Loucy (cell line): ENCODE measurements around the gene MAML2.

Experiments
- H2AFZ ChIP-seq: fragments of 200-600 bp; sonication (generic); 2 replicates; pipeline ENCODE4 v1.6.0; 2016; ENCODE audit warnings: antibody characterized with exemption, mild to moderate bottlenecking, low read length, moderate library complexity
- H3F3A ChIP-seq: fragments of 200-600 bp; 2 replicates; pipeline ENCODE4 v1.6.0; 2016; ENCODE audit warnings: antibody characterized with exemption, low read depth, mild to moderate bottlenecking
- H3K27me3 ChIP-seq: fragments of 200-600 bp; sonication (generic); 2 replicates; pipeline ENCODE4 v1.6.1; 2014; ENCODE audit warnings: low read length, mild to moderate bottlenecking; ENCODE audit not compliant: insufficient read depth, poor library complexity, severe bottlenecking
- H3K36me3 ChIP-seq: fragments of 200-600 bp; sonication (generic); 2 replicates; pipeline ENCODE4 v1.6.1; 2016; ENCODE audit warnings: low read length; ENCODE audit not compliant: insufficient read depth
- H3K4me1 ChIP-seq: fragments of 200-600 bp; sonication (generic); 2 replicates; pipeline ENCODE4 v1.5.1; 2014; ENCODE audit warnings: low read length, mild to moderate bottlenecking; ENCODE audit not compliant: insufficient read depth, poor library complexity, severe bottlenecking
- H3K4me2 ChIP-seq: fragments of 200-600 bp; sonication (generic); 2 replicates; pipeline ENCODE4 v1.6.0; 2014; ENCODE audit warnings: antibody characterized with exemption, low read length, low read depth, mild to moderate bottlenecking; ENCODE audit not compliant: poor library complexity, severe bottlenecking
- H3K4me3 ChIP-seq: fragments of 200-600 bp; sonication (generic); 2 replicates; pipeline ENCODE4 v1.5.1; 2014; ENCODE audit warnings: low read length, mild to moderate bottlenecking, mixed read lengths; ENCODE audit not compliant: poor library complexity, severe bottlenecking
- H3K79me2 ChIP-seq: fragments of 200-600 bp; sonication (generic); 2 replicates; pipeline ENCODE4 v1.6.1; 2014; ENCODE audit warnings: low read length; ENCODE audit not compliant: insufficient read depth
- H3K9ac ChIP-seq: fragments of 200-600 bp; sonication (generic); 2 replicates; pipeline ENCODE4 v1.6.0; 2014; ENCODE audit warnings: mild to moderate bottlenecking, low read depth, low read length, moderate library complexity; ENCODE audit not compliant: poor library complexity, severe bottlenecking
- H3K9me2 ChIP-seq: fragments of 200-600 bp; sonication (generic); replicated peaks from 2 replicates; pipeline ENCODE4 v1.6.1; 2016; ENCODE audit warnings: low read depth, low read length, mixed read lengths
- H3K9me3 ChIP-seq: fragments of 200-600 bp; sonication (generic); 2 replicates; pipeline ENCODE4 v1.6.1; 2014; ENCODE audit warnings: mild to moderate bottlenecking, antibody characterized with exemption, low read length, low read depth; ENCODE audit not compliant: insufficient read depth
- H4K20me1 ChIP-seq: fragments of 200-600 bp; sonication (generic); 2 replicates; pipeline ENCODE4 v1.6.0; 2014; ENCODE audit warnings: antibody characterized with exemption, low read length, mild to moderate bottlenecking; ENCODE audit not compliant: insufficient read depth, poor library complexity, severe bottlenecking
- EZH2phosphoT487 ChIP-seq: fragments of 200-600 bp; IDR thresholded peaks from 2 replicates; pipeline ENCODE4 v1.6.1; 2018; ENCODE audit warnings: antibody characterized with exemption, mild to moderate bottlenecking, moderate library complexity, borderline replicate concordance
- TF ChIP-seq, protein P1 (sequence below): fragments of 200-600 bp; sonication (generic); conservative IDR thresholded peaks from 2 replicates; pipeline ENCODE4 v1.5.1; 2014; ENCODE audit warnings: mild to moderate bottlenecking, antibody characterized with exemption, low read length

MAML2 gene

GRCh38 chr11:96081561-96081960, 261.4 kb downstream of the MAML2 start:
- Histone ChIP-seq H3K79me2 (no peaks in the 10 kb centered on the region), H4K20me1 (no peaks in the 10 kb centered on the region), H3F3A (no peaks in the 10 kb centered on the region), H3K9me2 (no peaks in the 10 kb centered on the region), H3K4me3 (no peak overlapping the region), H3K9me3 (no peaks in the 10 kb centered on the region), H2AFZ (no peak overlapping the region), H3K9ac (no peak overlapping the region), H3K36me3 (no peaks in the 10 kb centered on the region), H3K4me1 (no peaks in the 10 kb centered on the region), H3K27me3 (no peaks in the 10 kb centered on the region), H3K4me2 (no peak overlapping the region)
- TF ChIP-seq, protein P1, sequence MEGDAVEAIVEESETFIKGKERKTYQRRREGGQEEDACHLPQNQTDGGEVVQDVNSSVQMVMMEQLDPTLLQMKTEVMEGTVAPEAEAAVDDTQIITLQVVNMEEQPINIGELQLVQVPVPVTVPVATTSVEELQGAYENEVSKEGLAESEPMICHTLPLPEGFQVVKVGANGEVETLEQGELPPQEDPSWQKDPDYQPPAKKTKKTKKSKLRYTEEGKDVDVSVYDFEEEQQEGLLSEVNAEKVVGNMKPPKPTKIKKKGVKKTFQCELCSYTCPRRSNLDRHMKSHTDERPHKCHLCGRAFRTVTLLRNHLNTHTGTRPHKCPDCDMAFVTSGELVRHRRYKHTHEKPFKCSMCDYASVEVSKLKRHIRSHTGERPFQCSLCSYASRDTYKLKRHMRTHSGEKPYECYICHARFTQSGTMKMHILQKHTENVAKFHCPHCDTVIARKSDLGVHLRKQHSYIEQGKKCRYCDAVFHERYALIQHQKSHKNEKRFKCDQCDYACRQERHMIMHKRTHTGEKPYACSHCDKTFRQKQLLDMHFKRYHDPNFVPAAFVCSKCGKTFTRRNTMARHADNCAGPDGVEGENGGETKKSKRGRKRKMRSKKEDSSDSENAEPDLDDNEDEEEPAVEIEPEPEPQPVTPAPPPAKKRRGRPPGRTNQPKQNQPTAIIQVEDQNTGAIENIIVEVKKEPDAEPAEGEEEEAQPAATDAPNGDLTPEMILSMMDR = no peak
- TF ChIP-seq EZH2phosphoT487 = no peak

GRCh38 chr11:96079691-96080090, 263.3 kb downstream of the MAML2 start:
- Histone ChIP-seq H3K4me1 (no peaks in the 10 kb centered on the region), H3K9me3 (no peaks in the 10 kb centered on the region), H3K4me3 (no peak overlapping the region), H3K27me3 (no peaks in the 10 kb centered on the region), H3K79me2 (no peaks in the 10 kb centered on the region), H3K9ac (no peak overlapping the region), H3K4me2 (no peak overlapping the region), H3K9me2 (no peaks in the 10 kb centered on the region), H2AFZ (no peak overlapping the region; the same call in 1 of the 2 replicates), H4K20me1 (no peaks in the 10 kb centered on the region), H3F3A (no peaks in the 10 kb centered on the region), H3K36me3 (no peaks in the 10 kb centered on the region)
- no peak for TF ChIP-seq EZH2phosphoT487
- TF ChIP-seq, protein P1 = no peak

DNA sequence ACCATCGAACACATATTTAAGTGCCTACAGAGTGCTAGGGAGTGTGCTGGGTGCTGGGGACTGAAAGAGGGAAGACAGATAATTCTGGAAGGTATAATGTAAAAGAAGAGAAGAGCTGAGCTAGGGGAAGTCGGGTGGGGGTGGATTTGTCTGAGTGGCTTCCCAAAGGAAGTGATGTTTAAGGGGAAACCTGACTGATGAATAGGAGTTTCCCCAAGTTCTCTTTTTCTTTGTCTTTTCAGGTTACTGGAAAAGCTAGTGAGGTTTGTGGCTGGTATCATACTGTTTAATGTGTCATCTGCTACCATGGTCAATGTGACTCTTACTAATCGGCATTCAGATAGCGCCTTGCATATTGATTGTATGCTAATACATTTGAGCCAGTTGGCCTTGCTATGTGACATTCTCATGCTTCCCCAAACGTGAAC, 267.4 kb downstream of the MAML2 start:
- Histone ChIP-seq H3K4me1 (no peaks in the 10 kb centered on the region), H3K9me2 (no peaks in the 10 kb centered on the region), H3K27me3 (no peaks in the 10 kb centered on the region), H3K36me3 (no peaks in the 10 kb centered on the region), H2AFZ (no peak overlapping the region), H3F3A (no peaks in the 10 kb centered on the region), H4K20me1 (no peaks in the 10 kb centered on the region), H3K4me3 (no peak overlapping the region), H3K79me2 (no peaks in the 10 kb centered on the region), H3K9me3 (no peaks in the 10 kb centered on the region), H3K9ac (no peak overlapping the region), H3K4me2 (no peak overlapping the region)
- TF ChIP-seq, protein P1 = no peak
- no peak for TF ChIP-seq EZH2phosphoT487
